GM18861 (cell line): ENCODE data around the gene SPATA20.

Experiments
- ATAC-seq: cut with Tn5 transposase; IDR thresholded peaks from one replicate; pipeline ENCODE4 v1.9.1; 2021; ENCODE audit not compliant: unreplicated experiment

SPATA20 gene

DNA sequence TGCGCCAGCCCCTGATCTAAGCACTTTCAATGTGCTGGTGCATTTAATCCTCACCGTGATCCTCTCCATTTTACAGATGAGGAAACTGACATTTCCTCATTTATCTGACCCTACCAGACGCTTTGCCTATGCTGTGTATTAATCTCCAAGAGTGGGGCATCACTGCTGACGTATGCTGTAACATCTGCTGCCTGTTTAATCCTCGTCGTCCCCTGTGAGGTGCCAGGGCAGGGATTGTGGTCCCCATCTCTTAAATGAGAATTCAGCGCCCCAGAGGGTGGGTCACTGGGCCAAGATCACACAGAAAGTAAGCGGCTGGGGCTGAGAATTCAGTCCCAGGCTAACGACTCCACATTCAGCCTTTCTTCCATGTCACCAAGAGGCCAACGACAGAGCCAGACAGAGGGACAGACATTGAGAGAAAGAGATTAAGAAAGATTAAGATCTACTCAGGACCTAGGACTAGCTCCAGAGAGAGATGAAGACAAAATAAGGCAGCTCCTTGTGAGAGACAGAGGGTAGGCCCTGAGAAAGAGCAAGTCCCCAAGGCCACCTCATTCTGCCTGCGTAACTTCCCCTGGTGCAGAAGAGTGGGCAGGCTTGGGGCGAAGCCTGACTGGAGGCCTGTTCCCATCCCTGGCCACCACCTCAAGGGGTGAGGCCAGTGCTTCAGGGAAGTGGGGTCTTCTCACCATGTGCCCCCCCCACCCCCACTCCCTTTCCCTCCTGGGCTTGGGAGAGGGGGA lies 27.1 kb downstream of the SPATA20 start:
- ATAC-seq = no peak

GRCh38 chr17:50575581-50576210 lies 28.7 kb downstream of the SPATA20 start:
- no peak for ATAC-seq

GRCh38 chr17:50576864-50577263 lies 29.9 kb downstream of the SPATA20 start:
- no peak for ATAC-seq

DNA sequence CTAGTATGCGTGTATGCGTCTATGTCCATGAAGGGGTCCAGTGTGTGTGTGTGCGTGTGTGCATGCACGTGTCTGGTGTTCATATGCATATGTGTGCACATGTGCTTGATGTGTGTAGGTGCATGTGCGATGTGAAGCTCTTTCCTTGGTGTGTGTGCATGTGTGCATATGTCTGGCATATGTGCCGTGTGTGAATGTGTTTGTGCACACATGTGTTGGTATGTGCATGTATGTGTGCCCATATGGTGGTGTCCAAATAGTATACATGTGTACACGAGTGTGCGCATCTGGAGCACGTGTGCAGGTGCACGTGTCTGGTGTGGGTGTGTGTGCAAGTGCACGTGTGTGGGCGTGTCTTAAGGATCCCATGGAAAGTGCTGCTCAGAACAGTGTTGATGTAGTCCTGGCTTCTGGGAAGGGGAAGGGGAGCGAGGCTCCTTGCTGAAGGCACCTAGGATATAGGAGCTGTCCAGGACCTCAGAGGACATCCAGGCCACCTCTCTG lies 30.5 kb downstream of the SPATA20 start:
- ATAC-seq = no peak

- ATAC-seq = no peak
Observed at GRCh38 chr17:50578173-50578572, 31.2 kb downstream of the SPATA20 start.

GRCh38 chr17:50579399-50579798 lies 32.4 kb downstream of the SPATA20 start:
- no peak for ATAC-seq

DNA sequence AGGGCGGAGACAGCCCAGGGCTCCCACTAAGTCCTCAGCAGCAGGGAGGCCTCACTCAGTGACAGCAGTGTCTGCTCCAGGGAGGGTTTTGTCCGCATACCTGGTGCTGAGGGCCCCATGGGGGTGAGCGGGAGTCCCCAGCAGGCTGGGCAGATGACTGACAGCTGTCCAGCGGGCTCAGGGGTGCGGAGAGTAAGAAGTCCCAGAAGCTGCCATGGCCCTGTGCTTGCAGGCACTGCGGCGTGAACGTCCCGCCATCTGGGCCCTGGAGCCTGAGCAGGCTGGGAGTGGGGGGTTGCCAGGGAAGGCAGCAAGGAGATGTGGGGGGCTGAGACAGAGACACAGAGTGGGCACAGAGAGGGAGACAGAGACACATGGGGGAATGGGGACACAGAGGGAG lies 33.7 kb downstream of the SPATA20 start:
- no peak for ATAC-seq

GRCh38 chr17:50581316-50581715 lies 34.3 kb downstream of the SPATA20 start:
- ATAC-seq = no peak

DNA sequence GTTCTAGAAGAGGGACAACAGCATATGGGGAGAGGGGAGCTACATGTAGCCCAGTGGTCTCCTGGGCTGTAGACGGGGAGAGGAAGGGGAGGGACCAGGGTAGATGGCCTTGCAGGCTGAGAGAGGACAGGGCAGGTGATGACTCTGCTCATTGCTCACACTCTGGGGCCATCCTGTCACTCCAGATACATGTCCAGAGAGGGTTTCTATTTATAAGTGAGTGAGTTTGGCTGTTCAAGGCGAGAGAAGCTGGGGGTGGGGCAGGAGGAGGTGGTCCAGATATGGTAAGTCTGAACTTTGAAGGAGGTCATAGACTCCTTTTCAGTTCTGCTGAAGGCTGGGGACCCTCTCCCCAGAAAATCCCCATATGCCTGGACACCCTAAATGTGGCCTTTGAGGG lies 35.8 kb downstream of the SPATA20 start:
- no peak for ATAC-seq

DNA sequence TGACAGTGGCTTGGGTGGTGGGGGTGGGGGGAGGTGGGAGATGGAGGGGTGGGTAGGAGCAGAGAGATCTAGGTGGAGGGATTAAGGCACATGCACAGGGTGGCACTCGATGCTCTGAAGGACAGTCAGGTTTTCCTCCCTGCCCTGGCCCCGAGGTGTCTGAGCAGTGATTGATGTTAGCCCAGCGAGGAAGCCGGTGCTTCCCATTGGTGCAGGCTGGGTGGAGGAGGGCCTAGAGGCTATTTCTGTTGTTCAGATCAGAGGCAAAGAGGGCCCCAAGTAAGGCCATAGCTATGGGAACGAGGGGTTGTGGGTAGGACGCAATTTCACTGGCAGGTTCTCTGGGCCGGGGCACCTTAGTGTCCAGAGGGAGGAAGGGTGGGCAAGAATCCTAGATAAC lies 36.7 kb downstream of the SPATA20 start:
- ATAC-seq = no peak

- ATAC-seq = no peak
Observed at GRCh38 chr17:50584116-50584515, 37.1 kb downstream of the SPATA20 start.

DNA sequence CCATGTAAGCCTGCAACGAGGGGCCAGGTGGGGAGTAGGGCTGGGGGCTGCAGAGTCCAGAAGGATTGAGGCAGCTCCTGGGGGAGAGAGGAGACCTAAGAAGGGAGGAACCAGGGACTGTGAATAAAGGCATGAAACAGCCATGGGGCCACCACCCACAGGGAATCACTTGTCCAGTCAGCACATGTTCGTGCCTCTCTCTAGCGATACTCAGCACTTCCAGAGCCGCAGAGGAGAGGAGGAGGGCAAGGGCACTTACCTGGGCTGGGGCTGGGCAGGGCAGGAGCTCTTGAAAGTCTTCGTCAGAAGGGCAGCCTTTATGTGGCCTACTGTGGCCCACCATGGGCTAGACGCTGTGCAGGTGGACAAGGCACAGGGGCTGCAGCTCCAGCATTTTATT lies 37.8 kb downstream of the SPATA20 start:
- ATAC-seq = no peak

- ATAC-seq = no peak
Observed at GRCh38 chr17:50585346-50585745, 38.4 kb downstream of the SPATA20 start.

- no peak for ATAC-seq
Observed at GRCh38 chr17:50585891-50586290, 38.9 kb downstream of the SPATA20 start.

- no peak for ATAC-seq
Observed at GRCh38 chr17:50586421-50587247, 39.7 kb downstream of the SPATA20 start.

GRCh38 chr17:50587571-50587970 lies 40.6 kb downstream of the SPATA20 start:
- no peak for ATAC-seq

- ATAC-seq = no peak
Observed at GRCh38 chr17:50588391-50589049, 41.5 kb downstream of the SPATA20 start.

DNA sequence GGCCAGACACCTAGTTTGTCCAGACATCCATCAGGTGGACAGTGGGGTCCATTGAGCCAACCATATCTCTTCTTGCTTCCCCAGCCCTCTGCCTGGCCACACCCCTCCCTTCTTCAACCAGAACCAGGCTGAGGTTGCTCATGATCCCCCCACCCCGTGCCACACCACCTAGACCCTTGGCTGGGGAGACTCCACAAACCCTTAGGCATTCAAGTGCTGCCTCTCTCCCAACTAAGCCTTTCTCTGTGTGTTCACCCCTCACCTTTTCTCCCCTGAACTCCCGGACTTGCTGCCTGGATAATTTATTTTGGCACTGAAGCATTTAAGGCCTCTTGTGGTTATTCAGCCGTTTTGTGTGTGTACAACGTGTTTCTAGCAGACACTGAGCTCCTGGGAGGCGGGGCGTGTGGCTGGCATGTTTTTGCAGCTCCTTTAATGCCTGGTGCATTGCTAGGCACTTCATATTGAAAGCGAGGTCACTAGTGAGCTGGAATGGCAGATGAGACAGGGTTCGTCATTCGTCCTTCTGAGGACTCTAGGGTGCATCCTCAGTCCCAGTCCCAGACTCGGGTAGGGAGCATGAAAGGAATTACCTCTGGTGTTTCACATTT lies 42.2 kb downstream of the SPATA20 start:
- no peak for ATAC-seq

GRCh38 chr17:50590946-50591737 lies 44.2 kb downstream of the SPATA20 start:
- ATAC-seq = no peak

GRCh38 chr17:50593321-50593720 lies 46.3 kb downstream of the SPATA20 start:
- no peak for ATAC-seq
